ENCODE measurements around the gene PRRT1.
A peak's percentile ranks its signal among the peaks of the same experiment; 100 is the strongest.

The PRRT1 gene

DNA sequence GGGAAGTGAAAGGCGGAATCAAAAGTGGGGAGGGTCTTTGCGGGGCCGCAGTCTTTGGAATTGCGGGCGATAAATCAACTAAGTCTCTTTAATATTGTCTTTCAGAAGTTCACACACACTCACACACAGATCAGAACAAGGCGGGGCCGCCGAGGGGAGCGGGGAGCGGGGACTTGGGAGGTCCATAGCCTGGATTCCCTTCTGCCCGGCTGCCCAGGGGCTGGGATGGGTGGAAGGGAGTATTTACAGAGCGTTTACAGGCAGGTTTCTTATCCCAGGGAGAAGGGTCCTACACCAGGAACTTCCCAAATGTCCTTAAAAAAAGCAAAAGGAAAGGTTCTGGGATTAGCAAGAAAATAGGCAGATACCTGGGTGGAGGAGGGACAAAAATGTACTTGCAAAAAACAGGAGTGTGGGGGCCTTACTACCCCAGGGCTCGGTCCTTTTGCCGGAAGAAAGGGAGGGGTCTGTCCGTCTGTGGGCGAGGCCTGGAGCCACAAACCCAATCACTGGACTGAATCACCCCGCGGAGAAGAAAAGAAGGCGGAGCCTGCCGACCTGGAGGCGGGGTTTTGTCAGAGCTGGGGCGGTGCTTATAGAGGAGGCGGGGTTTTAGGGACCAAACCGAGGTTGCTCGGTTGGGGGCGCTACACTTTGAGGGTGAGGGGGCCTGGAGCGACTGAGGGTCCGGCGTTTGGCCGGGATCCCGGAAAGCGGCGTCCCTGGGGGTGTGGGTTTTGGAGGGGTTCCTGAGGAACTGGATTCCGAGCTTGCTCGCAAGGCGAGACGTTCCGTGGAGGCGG lies 3.2 kb downstream of the PRRT1 start:
- H3K4me3 ChIP-seq (ENCODE audit: low read length, poor library complexity, severe bottlenecking) = no peak overlapping the region
- TF ChIP-seq, protein P1, sequence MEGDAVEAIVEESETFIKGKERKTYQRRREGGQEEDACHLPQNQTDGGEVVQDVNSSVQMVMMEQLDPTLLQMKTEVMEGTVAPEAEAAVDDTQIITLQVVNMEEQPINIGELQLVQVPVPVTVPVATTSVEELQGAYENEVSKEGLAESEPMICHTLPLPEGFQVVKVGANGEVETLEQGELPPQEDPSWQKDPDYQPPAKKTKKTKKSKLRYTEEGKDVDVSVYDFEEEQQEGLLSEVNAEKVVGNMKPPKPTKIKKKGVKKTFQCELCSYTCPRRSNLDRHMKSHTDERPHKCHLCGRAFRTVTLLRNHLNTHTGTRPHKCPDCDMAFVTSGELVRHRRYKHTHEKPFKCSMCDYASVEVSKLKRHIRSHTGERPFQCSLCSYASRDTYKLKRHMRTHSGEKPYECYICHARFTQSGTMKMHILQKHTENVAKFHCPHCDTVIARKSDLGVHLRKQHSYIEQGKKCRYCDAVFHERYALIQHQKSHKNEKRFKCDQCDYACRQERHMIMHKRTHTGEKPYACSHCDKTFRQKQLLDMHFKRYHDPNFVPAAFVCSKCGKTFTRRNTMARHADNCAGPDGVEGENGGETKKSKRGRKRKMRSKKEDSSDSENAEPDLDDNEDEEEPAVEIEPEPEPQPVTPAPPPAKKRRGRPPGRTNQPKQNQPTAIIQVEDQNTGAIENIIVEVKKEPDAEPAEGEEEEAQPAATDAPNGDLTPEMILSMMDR (conservative IDR thresholded peaks at IDR 0.05; ENCODE audit: low read length) = no peak
- TF ChIP-seq EZH2phosphoT487 (IDR thresholded peaks at IDR 0.05; ENCODE audit: borderline replicate concordance) = no peak
- H3K79me2 ChIP-seq (ENCODE audit: insufficient read depth, low read length) = no peaks in the 10 kb centered on the region
- H2AFZ ChIP-seq (ENCODE audit: low read length) = no peak overlapping the region
- no peak overlapping the region for H3K4me2 ChIP-seq (ENCODE audit: low read depth, low read length, poor library complexity, severe bottlenecking)
- peaks cover 6% of the 10 kb centered on the region for H3K4me1 ChIP-seq (ENCODE audit: insufficient read depth, low read length, poor library complexity, severe bottlenecking)
- H3K9me2 ChIP-seq (replicated peaks; ENCODE audit: low read depth, low read length) = no peaks in the 10 kb centered on the region
- no peak overlapping the region for H3K9ac ChIP-seq (ENCODE audit: low read depth, low read length, poor library complexity, severe bottlenecking)
- H3K36me3 ChIP-seq (ENCODE audit: insufficient read depth, low read length) = no peaks in the 10 kb centered on the region
- no peaks in the 10 kb centered on the region for H3F3A ChIP-seq (ENCODE audit: low read depth)
- H3K27me3 ChIP-seq (ENCODE audit: insufficient read depth, low read length, poor library complexity, severe bottlenecking) = no peaks in the 10 kb centered on the region
- no peaks in the 10 kb centered on the region for H3K9me3 ChIP-seq (ENCODE audit: insufficient read depth, low read depth, low read length)
- no peaks in the 10 kb centered on the region for H4K20me1 ChIP-seq (ENCODE audit: insufficient read depth, low read length, poor library complexity, severe bottlenecking)

GRCh38 chr6:32147401-32148132 lies 4.2 kb downstream of the PRRT1 start:
- Histone ChIP-seq H3K9ac (ENCODE audit: low read depth, low read length, poor library complexity, severe bottlenecking) (no peak overlapping the region), H3K4me2 (ENCODE audit: low read depth, low read length, poor library complexity, severe bottlenecking) (no peak overlapping the region), H3K36me3 (ENCODE audit: insufficient read depth, low read length) (no peaks in the 10 kb centered on the region), H3K4me3 (ENCODE audit: low read length, poor library complexity, severe bottlenecking) (no peak overlapping the region), H3K4me1 (ENCODE audit: insufficient read depth, low read length, poor library complexity, severe bottlenecking) (no peaks in the 10 kb centered on the region), H3F3A (ENCODE audit: low read depth) (no peaks in the 10 kb centered on the region), H3K79me2 (ENCODE audit: insufficient read depth, low read length) (no peaks in the 10 kb centered on the region), H3K9me3 (ENCODE audit: insufficient read depth, low read depth, low read length) (no peaks in the 10 kb centered on the region), H2AFZ (ENCODE audit: low read length) (no peak overlapping the region), H4K20me1 (ENCODE audit: insufficient read depth, low read length, poor library complexity, severe bottlenecking) (no peaks in the 10 kb centered on the region), H3K27me3 (ENCODE audit: insufficient read depth, low read length, poor library complexity, severe bottlenecking) (no peaks in the 10 kb centered on the region), H3K9me2 (replicated peaks; ENCODE audit: low read depth, low read length) (no peaks in the 10 kb centered on the region)
- TF ChIP-seq, protein P1 (conservative IDR thresholded peaks at IDR 0.05; ENCODE audit: low read length) = peak; percentile 27; the same call in 1 of the 2 replicates
- TF ChIP-seq EZH2phosphoT487 (IDR thresholded peaks at IDR 0.05; ENCODE audit: borderline replicate concordance) = no peak

GRCh38 chr6:32146687-32147086 lies 5.1 kb downstream of the PRRT1 start:
- H3K27me3 ChIP-seq (ENCODE audit: insufficient read depth, low read length, poor library complexity, severe bottlenecking) = no peaks in the 10 kb centered on the region
- no peaks in the 10 kb centered on the region for H3K36me3 ChIP-seq (ENCODE audit: insufficient read depth, low read length)
- H2AFZ ChIP-seq (ENCODE audit: low read length) = no peak overlapping the region
- H3K9me2 ChIP-seq (replicated peaks; ENCODE audit: low read depth, low read length) = no peaks in the 10 kb centered on the region
- TF ChIP-seq, protein P1 (conservative IDR thresholded peaks at IDR 0.05; ENCODE audit: low read length) = no peak
- no peak for TF ChIP-seq EZH2phosphoT487 (IDR thresholded peaks at IDR 0.05; ENCODE audit: borderline replicate concordance)
- no peak overlapping the region for H3K4me2 ChIP-seq (ENCODE audit: low read depth, low read length, poor library complexity, severe bottlenecking)
- H3K4me3 ChIP-seq (ENCODE audit: low read length, poor library complexity, severe bottlenecking) = no peak overlapping the region
- no peaks in the 10 kb centered on the region for H3K79me2 ChIP-seq (ENCODE audit: insufficient read depth, low read length)
- H3K9ac ChIP-seq (ENCODE audit: low read depth, low read length, poor library complexity, severe bottlenecking) = no peak overlapping the region
- H3F3A ChIP-seq (ENCODE audit: low read depth) = no peaks in the 10 kb centered on the region
- H4K20me1 ChIP-seq (ENCODE audit: insufficient read depth, low read length, poor library complexity, severe bottlenecking) = no peaks in the 10 kb centered on the region
- no peaks in the 10 kb centered on the region for H3K4me1 ChIP-seq (ENCODE audit: insufficient read depth, low read length, poor library complexity, severe bottlenecking)
- no peaks in the 10 kb centered on the region for H3K9me3 ChIP-seq (ENCODE audit: insufficient read depth, low read depth, low read length)
